Measurements from ENCODE around the gene SCO1.

SCO1 gene

GRCh38 chr17:10664571-10664970, 32.8 kb downstream of the SCO1 start:
- in situ Hi-C loops (cut with MboI; ENCODE audit: low pct_unique_long_range_greater_than_20kb, low sequenced_read_pairs), result no loop called here
- DNase-seq, result no peak

GRCh38 chr17:10663231-10663630, 34.1 kb downstream of the SCO1 start:
- in situ Hi-C loops (cut with MboI; ENCODE audit: low pct_unique_long_range_greater_than_20kb, low sequenced_read_pairs), result no loop called here
- DNase-seq, result no peak

GRCh38 chr17:10661437-10661836, 35.9 kb downstream of the SCO1 start:
- in situ Hi-C loops (cut with MboI; ENCODE audit: low pct_unique_long_range_greater_than_20kb, low sequenced_read_pairs), result no loop called here
- DNase-seq, result no peak

GRCh38 chr17:10657879-10658278, 39.5 kb downstream of the SCO1 start:
- no peak for DNase-seq
- in situ Hi-C loops (cut with MboI; ENCODE audit: low pct_unique_long_range_greater_than_20kb, low sequenced_read_pairs), result no loop called here

- in situ Hi-C loops (cut with MboI; ENCODE audit: low pct_unique_long_range_greater_than_20kb, low sequenced_read_pairs), result no loop called here
- no peak for DNase-seq
Observed at GRCh38 chr17:10657148-10657547, 40.2 kb downstream of the SCO1 start, which contains the start of gene MYH3. TSS of gene MYH3 (minus strand) at chr17:10657309. CDS start at chr17:10655064, 2,245 bp downstream.

- DNase-seq, result no peak
- in situ Hi-C loops (cut with MboI; ENCODE audit: low pct_unique_long_range_greater_than_20kb, low sequenced_read_pairs), result no loop called here
Observed at GRCh38 chr17:10653987-10654386, 43.3 kb downstream of the SCO1 start.

GRCh38 chr17:10652984-10653659, 44.2 kb downstream of the SCO1 start:
- peak; percentile 58 for DNase-seq
- in situ Hi-C loops (cut with MboI; ENCODE audit: low pct_unique_long_range_greater_than_20kb, low sequenced_read_pairs), result no loop called here

- DNase-seq, result no peak
- in situ Hi-C loops (cut with MboI; ENCODE audit: low pct_unique_long_range_greater_than_20kb, low sequenced_read_pairs), result no loop called here
Observed at GRCh38 chr17:10651927-10652326, 45.4 kb downstream of the SCO1 start.

GRCh38 chr17:10649602-10650001, 47.7 kb downstream of the SCO1 start:
- in situ Hi-C loops (cut with MboI; ENCODE audit: low pct_unique_long_range_greater_than_20kb, low sequenced_read_pairs), result loop anchor here (25.0 kb wide), 1 partner anchor 188 kb away; the partner anchor contains the start of gene PIRT
- no peak for DNase-seq

GRCh38 chr17:10648956-10649355, 48.4 kb downstream of the SCO1 start:
- DNase-seq, result no peak
- in situ Hi-C loops (cut with MboI; ENCODE audit: low pct_unique_long_range_greater_than_20kb, low sequenced_read_pairs), result loop anchor here (25.0 kb wide), 1 partner anchor 188 kb away; the partner anchor contains the start of gene PIRT

GRCh38 chr17:10648381-10648780, 49.0 kb downstream of the SCO1 start:
- DNase-seq, result no peak
- in situ Hi-C loops (cut with MboI; ENCODE audit: low pct_unique_long_range_greater_than_20kb, low sequenced_read_pairs), result loop anchor here (25.0 kb wide), 1 partner anchor 189 kb away; the partner anchor contains the start of gene PIRT

GRCh38 chr17:10646392-10646990, 50.8 kb downstream of the SCO1 start:
- in situ Hi-C loops (cut with MboI; ENCODE audit: low pct_unique_long_range_greater_than_20kb, low sequenced_read_pairs), result loop anchor here (25.0 kb wide), 1 partner anchor 191 kb away; the partner anchor contains the start of gene PIRT
- peak; percentile 73 for DNase-seq

GRCh38 chr17:10640475-10640874, 56.9 kb downstream of the SCO1 start:
- in situ Hi-C loops (cut with MboI; ENCODE audit: low pct_unique_long_range_greater_than_20kb, low sequenced_read_pairs), result loop anchor here (25.0 kb wide), 1 partner anchor 197 kb away; the partner anchor contains the start of gene PIRT
- no peak for DNase-seq

- no peak for DNase-seq
- in situ Hi-C loops (cut with MboI; ENCODE audit: low pct_unique_long_range_greater_than_20kb, low sequenced_read_pairs), result loop anchor here (25.0 kb wide), 1 partner anchor 199 kb away; the partner anchor contains the start of gene PIRT
Observed at GRCh38 chr17:10638151-10638550, 59.2 kb downstream of the SCO1 start.

- in situ Hi-C loops (cut with MboI; ENCODE audit: low pct_unique_long_range_greater_than_20kb, low sequenced_read_pairs), result loop anchor here (25.0 kb wide), 1 partner anchor 202 kb away; the partner anchor contains the start of gene PIRT
- no peak for DNase-seq
Observed at GRCh38 chr17:10635290-10635689, 62.0 kb downstream of the SCO1 start.

- DNase-seq, result no peak
- in situ Hi-C loops (cut with MboI; ENCODE audit: low pct_unique_long_range_greater_than_20kb, low sequenced_read_pairs), result loop anchor here (25.0 kb wide), 1 partner anchor 203 kb away; the partner anchor contains the start of gene PIRT
Observed at GRCh38 chr17:10633738-10634379, 63.5 kb downstream of the SCO1 start.

- in situ Hi-C loops (cut with MboI; ENCODE audit: low pct_unique_long_range_greater_than_20kb, low sequenced_read_pairs), result loop anchor here (25.0 kb wide), 1 partner anchor 206 kb away; the partner anchor contains the start of gene PIRT
- no peak for DNase-seq
Observed at GRCh38 chr17:10631701-10632100, 65.6 kb downstream of the SCO1 start.

GRCh38 chr17:10631048-10631700, 66.2 kb downstream of the SCO1 start:
- in situ Hi-C loops (cut with MboI; ENCODE audit: low pct_unique_long_range_greater_than_20kb, low sequenced_read_pairs), result loop anchor here (25.0 kb wide), 1 partner anchor 206 kb away; the partner anchor contains the start of gene PIRT
- peak; percentile 55 for DNase-seq

- in situ Hi-C loops (cut with MboI; ENCODE audit: low pct_unique_long_range_greater_than_20kb, low sequenced_read_pairs), result loop anchor here (25.0 kb wide), 1 partner anchor 208 kb away; the partner anchor contains the start of gene PIRT
- no peak for DNase-seq
Observed at GRCh38 chr17:10629706-10630105, 67.6 kb downstream of the SCO1 start.
